ENCODE data around the gene CACNA2D3. TPM values are rescaled to one million over a fixed set of nuclear protein-coding genes. Genes with fewer than 3 reads are reported as not detected.

The CACNA2D3 gene
- total RNA-seq, 4 donors from 2014 or later = 0.27 to 1.5 (median 0.79) TPM

GRCh38 chr3:54294214-54294613 is 171.9 kb downstream of the CACNA2D3 start:
- no peak for DNase-seq (ENCODE audit: low spot score in 2 of 2)
- 45 to 51% methylated on average over 4 of the region's 4 CpGs for WGBS, 2 donors
- intact Hi-C loops (cut with DNase I; ENCODE audit: low total_unique reads) = no loop called here
- H3K4me3 ChIP-seq (ENCODE audit: low read depth, poor library complexity, severe bottlenecking) = no peak overlapping the region
- TF ChIP-seq CTCF (IDR thresholded peaks at IDR 0.05) (no peak), POLR2A (IDR thresholded peaks at IDR 0.05) (no peak)

- WGBS, 2 donors = 70 to 76% methylated on average over 8 of the region's 8 CpGs
Measured at GRCh38 chr3:54296531-54296930, 174.2 kb downstream of the CACNA2D3 start.

DNA sequence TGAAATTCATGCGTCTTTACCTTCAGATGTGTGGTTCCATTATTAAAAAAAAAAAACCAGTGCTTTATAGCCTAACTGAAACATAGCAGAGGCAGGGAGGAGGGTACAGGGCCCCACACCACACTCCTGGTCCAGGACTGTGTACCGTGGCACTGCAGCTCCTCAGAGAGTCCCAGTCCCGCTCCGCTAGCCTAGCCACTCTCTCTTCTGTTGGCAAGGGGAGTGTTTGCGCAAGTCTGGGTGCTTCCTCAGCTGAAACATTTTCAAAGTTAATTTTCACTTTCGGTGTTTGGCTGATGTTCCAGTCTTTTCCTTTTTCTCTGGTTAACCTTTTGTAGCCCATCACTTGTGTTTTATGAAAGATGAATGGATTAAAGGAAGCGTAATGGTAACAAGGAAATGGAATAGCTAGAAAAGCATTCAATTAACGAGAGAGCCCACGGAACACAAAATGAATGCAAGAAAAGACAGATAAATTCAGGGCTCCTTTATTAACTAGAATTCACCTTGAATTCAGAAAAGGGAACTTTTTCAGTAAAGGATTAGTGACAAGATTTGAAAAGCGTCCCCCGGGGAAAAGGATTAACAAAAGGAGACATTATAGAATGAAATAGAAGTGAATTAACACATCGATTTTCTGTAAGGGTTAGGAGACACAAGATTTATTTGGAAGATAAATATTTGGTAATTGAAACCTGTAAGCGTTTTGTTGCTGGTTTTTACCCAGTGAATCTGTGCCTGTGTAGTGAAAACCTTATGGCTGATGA is 177.0 kb downstream of the CACNA2D3 start:
- H3K4me3 ChIP-seq (ENCODE audit: low read depth, poor library complexity, severe bottlenecking) = no peak overlapping the region
- intact Hi-C loops (cut with DNase I; ENCODE audit: low total_unique reads) = no loop called here
- 74 to 80% methylated on average over 13 of the region's 13 CpGs for WGBS, 2 donors
- no peak for DNase-seq (ENCODE audit: low spot score in 2 of 2)
- TF ChIP-seq CTCF (IDR thresholded peaks at IDR 0.05) (no peak), POLR2A (IDR thresholded peaks at IDR 0.05) (no peak)

More at GRCh38 chr3:54296531-54296930, 174.2 kb downstream of the CACNA2D3 start:
- no peak for DNase-seq (ENCODE audit: low spot score in 2 of 2)
- no peak for TF ChIP-seq CTCF (IDR thresholded peaks at IDR 0.05)
- TF ChIP-seq POLR2A (IDR thresholded peaks at IDR 0.05) = no peak
- intact Hi-C loops (cut with DNase I; ENCODE audit: low total_unique reads) = no loop called here
- no peak overlapping the region for H3K4me3 ChIP-seq (ENCODE audit: low read depth, poor library complexity, severe bottlenecking)

GRCh38 chr3:54303517-54304375 is 181.4 kb downstream of the CACNA2D3 start:
- intact Hi-C loops (cut with DNase I; ENCODE audit: low total_unique reads) = no loop called here
- no peak overlapping the region for H3K4me3 ChIP-seq (ENCODE audit: low read depth, poor library complexity, severe bottlenecking)
- DNase-seq (ENCODE audit: low spot score in 2 of 2) = no peak
- no peak for TF ChIP-seq POLR2A (IDR thresholded peaks at IDR 0.05)
- no peak for TF ChIP-seq CTCF (IDR thresholded peaks at IDR 0.05)
- WGBS, 2 donors = 80 to 83% methylated on average over 7 of the region's 7 CpGs

DNA sequence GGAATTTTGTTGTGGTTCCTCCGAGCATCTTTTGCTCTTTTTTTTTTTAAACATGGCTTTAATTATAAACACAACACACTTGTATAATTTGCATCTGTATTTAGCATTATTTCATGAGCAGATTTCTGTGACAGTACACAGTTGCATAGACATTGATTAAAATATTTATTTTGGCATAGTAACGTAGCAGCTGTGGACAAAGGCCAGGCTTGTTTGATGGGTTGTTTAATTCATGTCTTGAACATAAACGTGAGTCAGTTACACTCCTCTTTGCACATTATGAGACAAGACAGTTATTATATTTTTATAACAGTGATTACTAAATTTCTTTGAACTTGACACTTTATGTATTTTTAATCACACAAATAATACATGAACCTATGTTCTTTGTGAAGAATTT is 182.5 kb downstream of the CACNA2D3 start:
- no peak for TF ChIP-seq POLR2A (IDR thresholded peaks at IDR 0.05)
- no peak for TF ChIP-seq CTCF (IDR thresholded peaks at IDR 0.05)
- H3K4me3 ChIP-seq (ENCODE audit: low read depth, poor library complexity, severe bottlenecking) = no peak overlapping the region
- intact Hi-C loops (cut with DNase I; ENCODE audit: low total_unique reads) = no loop called here
- WGBS, 2 donors = 32 to 53% methylated on average over 3 of the region's 3 CpGs
- DNase-seq (ENCODE audit: low spot score in 2 of 2) = no peak

Measured in lower leg skin (tissue), 4 donors.